ENCODE results near the gene GARIN3.
"Not testable (repeated sequence)": the region's sequence is repeated elsewhere in the genome, so short reads cannot be mapped to it uniquely, and the experiment has no call there.

GARIN3 gene

GRCh38 chr5:157214415-157214814, 48.4 kb upstream of the GARIN3 start:
- H3K9me2 ChIP-seq (replicated peaks; ENCODE audit: insufficient read depth, low read length), result no peaks in the 10 kb centered on the region
- no peak overlapping the region for H3K9ac ChIP-seq (ENCODE audit: low read length)
- H3K79me2 ChIP-seq (ENCODE audit: low read length), result no peaks in the 10 kb centered on the region
- H4K20me1 ChIP-seq (ENCODE audit: insufficient read depth, low read length), result no peaks in the 10 kb centered on the region
- no peak overlapping the region for H2AFZ ChIP-seq (ENCODE audit: low read length)
- no peak for TF ChIP-seq EZH2phosphoT487 (IDR thresholded peaks at IDR 0.05; ENCODE audit: low read length)
- no peak for TF ChIP-seq EZH2 (optimal IDR thresholded peaks at IDR 0.05; ENCODE audit: low read depth, low read length)
- TF ChIP-seq CTCF (IDR thresholded peaks at IDR 0.05; ENCODE audit: low read length), result no peak
- no peaks in the 10 kb centered on the region for H3K36me3 ChIP-seq (replicated peaks; ENCODE audit: insufficient read depth, low read length)
- peaks cover 1% of the 10 kb centered on the region; the same call in 1 of the 2 replicates for H3F3A ChIP-seq (ENCODE audit: insufficient read depth, low read length)
- H3K4me1 ChIP-seq (ENCODE audit: low read length), result 0 out of 2 replicates have a peak, but pooled peaks cover 3% of the 10 kb centered on the region
- no peak for DNase-seq
- no peaks in the 10 kb centered on the region for H3K27me3 ChIP-seq (replicated peaks; ENCODE audit: insufficient read depth, low read length)
- no peak overlapping the region for H3K4me3 ChIP-seq (ENCODE audit: low read length)
- no peaks in the 10 kb centered on the region for H3K9me3 ChIP-seq (replicated peaks; ENCODE audit: insufficient read depth, low read length)
- H3K4me2 ChIP-seq (ENCODE audit: low read depth, low read length), result no peak overlapping the region
- H3K27ac ChIP-seq (ENCODE audit: low read length), result no peak overlapping the region

GRCh38 chr5:157213527-157214243, 47.6 kb upstream of the GARIN3 start:
- no peak for TF ChIP-seq EZH2 (optimal IDR thresholded peaks at IDR 0.05; ENCODE audit: low read depth, low read length)
- no peak for TF ChIP-seq EZH2phosphoT487 (IDR thresholded peaks at IDR 0.05; ENCODE audit: low read length)
- TF ChIP-seq CTCF (IDR thresholded peaks at IDR 0.05; ENCODE audit: low read length), result no peak
- Histone ChIP-seq H3K9me3 (replicated peaks; ENCODE audit: insufficient read depth, low read length) (no peaks in the 10 kb centered on the region), H4K20me1 (ENCODE audit: insufficient read depth, low read length) (no peaks in the 10 kb centered on the region)

GRCh38 chr5:157212307-157212706, 46.2 kb upstream of the GARIN3 start:
- no peaks in the 10 kb centered on the region for H3K9me3 ChIP-seq (replicated peaks; ENCODE audit: insufficient read depth, low read length)
- H3K4me1 ChIP-seq (ENCODE audit: low read length), result no peaks in the 10 kb centered on the region
- H3K27me3 ChIP-seq (replicated peaks; ENCODE audit: insufficient read depth, low read length), result no peaks in the 10 kb centered on the region
- no peak overlapping the region for H3K4me2 ChIP-seq (ENCODE audit: low read depth, low read length)
- no peaks in the 10 kb centered on the region for H3K79me2 ChIP-seq (ENCODE audit: low read length)
- H3K9ac ChIP-seq (ENCODE audit: low read length), result no peak overlapping the region
- H3K27ac ChIP-seq (ENCODE audit: low read length), result no peak overlapping the region
- H3K4me3 ChIP-seq (ENCODE audit: low read length), result no peak overlapping the region
- TF ChIP-seq EZH2phosphoT487 (IDR thresholded peaks at IDR 0.05; ENCODE audit: low read length) (no peak), EZH2 (optimal IDR thresholded peaks at IDR 0.05; ENCODE audit: low read depth, low read length) (no peak), CTCF (IDR thresholded peaks at IDR 0.05; ENCODE audit: low read length) (no peak)
- H3F3A ChIP-seq (ENCODE audit: insufficient read depth, low read length), result no peaks in the 10 kb centered on the region
- H3K36me3 ChIP-seq (replicated peaks; ENCODE audit: insufficient read depth, low read length), result no peaks in the 10 kb centered on the region
- H3K9me2 ChIP-seq (replicated peaks; ENCODE audit: insufficient read depth, low read length), result no peaks in the 10 kb centered on the region
- no peak overlapping the region for H2AFZ ChIP-seq (ENCODE audit: low read length)
- DNase-seq, result no peak
- H4K20me1 ChIP-seq (ENCODE audit: insufficient read depth, low read length), result no peaks in the 10 kb centered on the region

More at GRCh38 chr5:157213527-157214243, 47.6 kb upstream of the GARIN3 start:
- no peak for DNase-seq
- H3K4me1 ChIP-seq (ENCODE audit: low read length), result no peaks in the 10 kb centered on the region
- H3K27ac ChIP-seq (ENCODE audit: low read length), result no peak overlapping the region
- no peaks in the 10 kb centered on the region for H3K36me3 ChIP-seq (replicated peaks; ENCODE audit: insufficient read depth, low read length)
- no peaks in the 10 kb centered on the region for H3K27me3 ChIP-seq (replicated peaks; ENCODE audit: insufficient read depth, low read length)
- H3K4me2 ChIP-seq (ENCODE audit: low read depth, low read length), result no peak overlapping the region
- no peak overlapping the region for H2AFZ ChIP-seq (ENCODE audit: low read length)
- H3K9ac ChIP-seq (ENCODE audit: low read length), result no peak overlapping the region
- no peaks in the 10 kb centered on the region for H3K79me2 ChIP-seq (ENCODE audit: low read length)
- H3F3A ChIP-seq (ENCODE audit: insufficient read depth, low read length), result no peaks in the 10 kb centered on the region
- H3K4me3 ChIP-seq (ENCODE audit: low read length), result no peak overlapping the region
- H3K9me2 ChIP-seq (replicated peaks; ENCODE audit: insufficient read depth, low read length), result no peaks in the 10 kb centered on the region

GRCh38 chr5:157210652-157211051, 44.6 kb upstream of the GARIN3 start:
- H4K20me1 ChIP-seq (ENCODE audit: insufficient read depth, low read length); DNase-seq; H3K4me1 ChIP-seq (ENCODE audit: low read length); H2AFZ ChIP-seq (ENCODE audit: low read length); H3K9me2 ChIP-seq (replicated peaks; ENCODE audit: insufficient read depth, low read length); H3K4me2 ChIP-seq (ENCODE audit: low read depth, low read length); H3K9me3 ChIP-seq (replicated peaks; ENCODE audit: insufficient read depth, low read length); H3K27ac ChIP-seq (ENCODE audit: low read length); H3K4me3 ChIP-seq (ENCODE audit: low read length); H3K36me3 ChIP-seq (replicated peaks; ENCODE audit: insufficient read depth, low read length); H3K9ac ChIP-seq (ENCODE audit: low read length); H3K79me2 ChIP-seq (ENCODE audit: low read length); H3F3A ChIP-seq (ENCODE audit: insufficient read depth, low read length); H3K27me3 ChIP-seq (replicated peaks; ENCODE audit: insufficient read depth, low read length): not testable (repeated sequence)

Measured in MM.1S (cell line).